ENCODE data around the gene NFKB2.

Gene NFKB2

GRCh38 chr10:102404361-102405107 lies 9.0 kb downstream of the NFKB2 start:
- no peaks in the 10 kb centered on the region for H3K36me3 Mint-ChIP-seq (ENCODE audit: low read depth)
- DNase-seq, result no peak
- H3K27ac Mint-ChIP-seq, result no peak overlapping the region
- H3K4me1 Mint-ChIP-seq, result peaks cover 8% of the 10 kb centered on the region
- H3K4me3 Mint-ChIP-seq, result no peak overlapping the region
- no peak for TF ChIP-seq CTCF (IDR thresholded peaks at IDR 0.05)
- H3K9me3 Mint-ChIP-seq, result no peaks in the 10 kb centered on the region
- peaks cover 37% of the 10 kb centered on the region for H3K27me3 Mint-ChIP-seq (ENCODE audit: low read depth, poor library complexity)

- Mint-ChIP-seq H3K4me3 (no peak overlapping the region), H3K4me1 (peaks cover 14% of the 10 kb centered on the region), H3K36me3 (ENCODE audit: low read depth) (no peaks in the 10 kb centered on the region), H3K9me3 (no peaks in the 10 kb centered on the region), H3K27ac (no peak overlapping the region), H3K27me3 (ENCODE audit: low read depth, poor library complexity) (peaks cover 43% of the 10 kb centered on the region)
- TF ChIP-seq CTCF (IDR thresholded peaks at IDR 0.05), result no peak
- DNase-seq, result no peak
Measured at GRCh38 chr10:102405108-102405571, 9.6 kb downstream of the NFKB2 start.

GRCh38 chr10:102405632-102406031 lies 10.1 kb downstream of the NFKB2 start:
- Mint-ChIP-seq H3K27ac (no peak overlapping the region), H3K9me3 (no peaks in the 10 kb centered on the region), H3K4me1 (peaks cover 15% of the 10 kb centered on the region), H3K27me3 (ENCODE audit: low read depth, poor library complexity) (peaks cover 47% of the 10 kb centered on the region), H3K36me3 (ENCODE audit: low read depth) (no peaks in the 10 kb centered on the region), H3K4me3 (no peak overlapping the region)
- no peak for DNase-seq
- no peak for TF ChIP-seq CTCF (IDR thresholded peaks at IDR 0.05)

GRCh38 chr10:102406815-102407214 lies 11.3 kb downstream of the NFKB2 start:
- Mint-ChIP-seq H3K4me1 (peaks cover 24% of the 10 kb centered on the region), H3K9me3 (no peaks in the 10 kb centered on the region), H3K27ac (no peak overlapping the region), H3K36me3 (ENCODE audit: low read depth) (no peaks in the 10 kb centered on the region), H3K4me3 (no peak overlapping the region), H3K27me3 (ENCODE audit: low read depth, poor library complexity) (peaks cover 59% of the 10 kb centered on the region)
- no peak for TF ChIP-seq CTCF (IDR thresholded peaks at IDR 0.05)
- no peak for DNase-seq

GRCh38 chr10:102407425-102408130 lies 12.1 kb downstream of the NFKB2 start:
- H3K36me3 Mint-ChIP-seq (ENCODE audit: low read depth), result no peaks in the 10 kb centered on the region
- DNase-seq, result no peak
- H3K27me3 Mint-ChIP-seq (ENCODE audit: low read depth, poor library complexity), result peaks cover 67% of the 10 kb centered on the region
- peaks cover 25% of the 10 kb centered on the region for H3K4me1 Mint-ChIP-seq
- TF ChIP-seq CTCF (IDR thresholded peaks at IDR 0.05), result no peak
- H3K27ac Mint-ChIP-seq, result no peak overlapping the region
- no peaks in the 10 kb centered on the region for H3K9me3 Mint-ChIP-seq
- no peak overlapping the region for H3K4me3 Mint-ChIP-seq
